HL-60 (cell line): Measurements from ENCODE around the gene FUT6.

Source experiments
- GABPA ChIP-seq: IDR thresholded peaks from 2 replicates; pipeline ENCODE4 v1.6.1; 2012; ENCODE audit warnings: low read depth
- POLR2AphosphoS5 ChIP-seq: IDR thresholded peaks from 2 replicates; pipeline ENCODE4 v1.6.1; 2012; ENCODE audit warnings: low read depth
- TF ChIP-seq, protein P1 (sequence below): IDR thresholded peaks from one replicate; pipeline ENCODE4 v1.5.1; 2011; ENCODE audit warnings: low read length, control low read depth, inconsistent platforms; ENCODE audit not compliant: insufficient read depth

DNA sequence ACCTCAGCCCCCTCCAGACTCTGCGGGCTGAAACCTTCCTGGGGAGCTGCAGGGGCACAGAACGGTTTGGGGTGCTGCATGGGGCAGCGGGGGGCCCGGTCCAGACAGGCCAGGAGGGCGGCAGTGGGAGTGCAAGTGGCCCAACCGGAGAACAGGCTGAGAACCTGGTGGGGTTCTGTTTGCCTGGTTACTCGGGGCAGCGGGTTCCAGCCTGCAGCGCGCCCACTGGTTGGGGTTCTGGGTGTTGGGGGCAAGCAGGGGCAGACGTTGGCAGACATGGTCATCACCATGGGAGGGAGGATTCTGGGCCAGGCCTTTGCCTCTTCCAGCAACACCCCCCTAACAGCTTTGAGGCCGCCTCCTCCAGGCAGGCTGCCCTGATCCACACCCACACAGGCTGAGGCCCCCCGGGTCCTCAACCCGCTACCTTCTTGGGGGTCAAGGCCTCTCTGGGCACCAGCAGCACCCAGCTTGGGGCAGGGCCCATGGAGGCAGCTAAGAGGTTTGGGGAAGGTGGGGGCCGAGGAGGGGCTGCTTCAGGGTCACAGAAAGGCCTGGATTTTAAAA, 54.8 kb downstream of the FUT6 start, which contains the start of gene PRR22:
- TF ChIP-seq, protein P1, sequence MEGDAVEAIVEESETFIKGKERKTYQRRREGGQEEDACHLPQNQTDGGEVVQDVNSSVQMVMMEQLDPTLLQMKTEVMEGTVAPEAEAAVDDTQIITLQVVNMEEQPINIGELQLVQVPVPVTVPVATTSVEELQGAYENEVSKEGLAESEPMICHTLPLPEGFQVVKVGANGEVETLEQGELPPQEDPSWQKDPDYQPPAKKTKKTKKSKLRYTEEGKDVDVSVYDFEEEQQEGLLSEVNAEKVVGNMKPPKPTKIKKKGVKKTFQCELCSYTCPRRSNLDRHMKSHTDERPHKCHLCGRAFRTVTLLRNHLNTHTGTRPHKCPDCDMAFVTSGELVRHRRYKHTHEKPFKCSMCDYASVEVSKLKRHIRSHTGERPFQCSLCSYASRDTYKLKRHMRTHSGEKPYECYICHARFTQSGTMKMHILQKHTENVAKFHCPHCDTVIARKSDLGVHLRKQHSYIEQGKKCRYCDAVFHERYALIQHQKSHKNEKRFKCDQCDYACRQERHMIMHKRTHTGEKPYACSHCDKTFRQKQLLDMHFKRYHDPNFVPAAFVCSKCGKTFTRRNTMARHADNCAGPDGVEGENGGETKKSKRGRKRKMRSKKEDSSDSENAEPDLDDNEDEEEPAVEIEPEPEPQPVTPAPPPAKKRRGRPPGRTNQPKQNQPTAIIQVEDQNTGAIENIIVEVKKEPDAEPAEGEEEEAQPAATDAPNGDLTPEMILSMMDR = no peak
- TF ChIP-seq POLR2AphosphoS5 = no peak
- no peak for TF ChIP-seq GABPA
